Activated CD4-positive, alpha-beta memory T cell treated with anti-CD3 and anti-CD28 coated beads, Interleukin-2, amount 10 ng/mL, durations not matched to agents 7 days and 5 days (primary cell): ENCODE results near the gene CDADC1. TPM values are rescaled to one million over a fixed set of nuclear protein-coding genes. Genes with fewer than 3 reads are reported as not detected.
"Not testable (repeated sequence)": the region's sequence is repeated elsewhere in the genome, so short reads cannot be mapped to it uniquely, and the experiment has no call there.

Experiments
- CTCF ChIA-PET: fragments of 350-600 bp; sonication (Branson Sonifier 250); formaldehyde crosslinking; loops from one replicate; lab custom pipeline; 2021; ENCODE audit warnings: antibody characterized with exemption, inconsistent platforms; lab: Charles Lee
- POLR2A ChIA-PET: fragments of 350-600 bp; sonication (Branson Sonifier 250); formaldehyde crosslinking; loops from one replicate; lab custom pipeline; 2021; ENCODE audit warnings: antibody characterized with exemption; lab: Charles Lee
- DNase-seq: peaks from one replicate; pipeline ENCODE4 v3.0.0-alpha.2; 2020
- H3K27ac Mint-ChIP-seq: one replicate; pipeline ENCODE4 v1.8.0; 2021; ENCODE audit warnings: mild to moderate bottlenecking, mixed read lengths
- H3K27me3 Mint-ChIP-seq: one replicate; pipeline ENCODE4 v1.8.0; 2021; ENCODE audit warnings: mixed read lengths
- H3K36me3 Mint-ChIP-seq: one replicate; pipeline ENCODE4 v1.8.0; 2021; ENCODE audit warnings: low read depth, mixed read lengths
- H3K4me1 Mint-ChIP-seq: one replicate; pipeline ENCODE4 v1.8.0; 2021; ENCODE audit warnings: mixed read lengths
- H3K4me3 Mint-ChIP-seq: one replicate; pipeline ENCODE4 v1.8.0; 2021; ENCODE audit warnings: mild to moderate bottlenecking, mixed read lengths
- H3K9me3 Mint-ChIP-seq: one replicate; pipeline ENCODE4 v1.8.0; 2021; ENCODE audit warnings: mixed read lengths
- total RNA-seq, 2 experiments: library from RNA; stranded (reverse); gene quantifications; one replicate each; pipeline ENCODE4 v1.2.3, GENCODE V29; 2021

The CDADC1 gene
- total RNA-seq, 2 experiments from 2014 or later, result 12.8 to 16.7 TPM

- Mint-ChIP-seq H3K36me3 (no peaks in the 10 kb centered on the region), H3K4me1 (peaks cover 9% of the 10 kb centered on the region), H3K27me3 (no peaks in the 10 kb centered on the region), H3K27ac (no peak overlapping the region), H3K4me3 (no peak overlapping the region), H3K9me3 (no peaks in the 10 kb centered on the region)
- POLR2A ChIA-PET, result no interaction called here
- CTCF ChIA-PET, result interaction anchor here (1.0 kb wide), 1 partner anchor 9 kb away, joined by 3 read pairs; no protein-coding TSS in a partner anchor
- DNase-seq, result no peak
Measured at GRCh38 chr13:49310251-49310650, 62.5 kb downstream of the CDADC1 start.

GRCh38 chr13:49311816-49312215 is 64.1 kb downstream of the CDADC1 start:
- no peak overlapping the region for H3K27ac Mint-ChIP-seq
- peaks cover 13% of the 10 kb centered on the region for H3K4me1 Mint-ChIP-seq
- CTCF ChIA-PET, result interaction anchor here (2.9 kb wide), 1 partner anchor 295 kb away, joined by 7 read pairs; no protein-coding TSS in a partner anchor
- no peaks in the 10 kb centered on the region for H3K36me3 Mint-ChIP-seq
- H3K9me3 Mint-ChIP-seq, result no peaks in the 10 kb centered on the region
- no peak overlapping the region for H3K4me3 Mint-ChIP-seq
- no peak for DNase-seq
- POLR2A ChIA-PET, result no interaction called here
- no peaks in the 10 kb centered on the region for H3K27me3 Mint-ChIP-seq

- H3K9me3 Mint-ChIP-seq, result no peaks in the 10 kb centered on the region
- DNase-seq, result no peak
- CTCF ChIA-PET, result interaction anchor here (1.5 kb wide), 1 partner anchor 14 kb away, joined by 3 read pairs; no protein-coding TSS in a partner anchor
- peaks cover 13% of the 10 kb centered on the region for H3K4me1 Mint-ChIP-seq
- no peak overlapping the region for H3K4me3 Mint-ChIP-seq
- no peak overlapping the region for H3K27ac Mint-ChIP-seq
- POLR2A ChIA-PET, result no interaction called here
- no peaks in the 10 kb centered on the region for H3K36me3 Mint-ChIP-seq
- no peaks in the 10 kb centered on the region for H3K27me3 Mint-ChIP-seq
Measured at GRCh38 chr13:49314344-49314882, 66.7 kb downstream of the CDADC1 start.

- Mint-ChIP-seq H3K4me3 (no peak overlapping the region), H3K27ac (no peak overlapping the region), H3K27me3 (no peaks in the 10 kb centered on the region), H3K9me3 (no peaks in the 10 kb centered on the region), H3K36me3 (no peaks in the 10 kb centered on the region), H3K4me1 (peaks cover 13% of the 10 kb centered on the region)
- ChIA-PET CTCF (no interaction called here), POLR2A (no interaction called here)
- DNase-seq, result no peak
Measured at GRCh38 chr13:49315036-49315565, 67.4 kb downstream of the CDADC1 start.

GRCh38 chr13:49315756-49316482 is 68.2 kb downstream of the CDADC1 start:
- H3K4me3 Mint-ChIP-seq, result no peak overlapping the region
- peaks cover 18% of the 10 kb centered on the region for H3K4me1 Mint-ChIP-seq
- H3K9me3 Mint-ChIP-seq, result no peaks in the 10 kb centered on the region
- H3K27me3 Mint-ChIP-seq, result no peaks in the 10 kb centered on the region
- POLR2A ChIA-PET, result no interaction called here
- CTCF ChIA-PET, result no interaction called here
- no peak for DNase-seq
- H3K27ac Mint-ChIP-seq, result no peak overlapping the region
- no peaks in the 10 kb centered on the region for H3K36me3 Mint-ChIP-seq

- DNase-seq, result no peak
- H3K27me3 Mint-ChIP-seq, result no peaks in the 10 kb centered on the region
Measured at GRCh38 chr13:49319551-49319950, 71.8 kb downstream of the CDADC1 start.

GRCh38 chr13:49319951-49320350 is 72.2 kb downstream of the CDADC1 start:
- CTCF ChIA-PET, result no interaction called here
- DNase-seq, result no peak

More at GRCh38 chr13:49319551-49319950, 71.8 kb downstream of the CDADC1 start:
- Mint-ChIP-seq H3K4me3 (no peak overlapping the region), H3K27ac (no peak overlapping the region), H3K9me3 (no peaks in the 10 kb centered on the region), H3K36me3 (no peaks in the 10 kb centered on the region), H3K4me1 (peaks cover 12% of the 10 kb centered on the region)
- ChIA-PET CTCF (no interaction called here), POLR2A (no interaction called here)

GRCh38 chr13:49320975-49321374 is 73.2 kb downstream of the CDADC1 start:
- no peaks in the 10 kb centered on the region for H3K27me3 Mint-ChIP-seq
- POLR2A ChIA-PET, result no interaction called here
- H3K36me3 Mint-ChIP-seq, result no peaks in the 10 kb centered on the region
- no peak overlapping the region for H3K4me3 Mint-ChIP-seq
- CTCF ChIA-PET, result interaction anchor here (1.3 kb wide), 1 partner anchor 10 kb away, joined by 5 read pairs; no protein-coding TSS in a partner anchor
- DNase-seq, result no peak
- H3K27ac Mint-ChIP-seq, result no peak overlapping the region
- H3K9me3 Mint-ChIP-seq, result no peaks in the 10 kb centered on the region
- H3K4me1 Mint-ChIP-seq, result peaks cover 11% of the 10 kb centered on the region

More at GRCh38 chr13:49319951-49320350, 72.2 kb downstream of the CDADC1 start:
- POLR2A ChIA-PET, result no interaction called here
- no peaks in the 10 kb centered on the region for H3K27me3 Mint-ChIP-seq
- peaks cover 12% of the 10 kb centered on the region for H3K4me1 Mint-ChIP-seq
- no peaks in the 10 kb centered on the region for H3K9me3 Mint-ChIP-seq
- H3K36me3 Mint-ChIP-seq, result no peaks in the 10 kb centered on the region
- H3K27ac Mint-ChIP-seq, result no peak overlapping the region
- no peak overlapping the region for H3K4me3 Mint-ChIP-seq

- ChIA-PET POLR2A (no interaction called here), CTCF (no interaction called here)
- no peak for DNase-seq
Measured at GRCh38 chr13:49322702-49323101, 75.0 kb downstream of the CDADC1 start.

GRCh38 chr13:49323344-49323743 is 75.6 kb downstream of the CDADC1 start:
- CTCF ChIA-PET, result no interaction called here
- no peak for DNase-seq
- H3K4me3 Mint-ChIP-seq, result no peak overlapping the region
- POLR2A ChIA-PET, result no interaction called here
- no peaks in the 10 kb centered on the region for H3K27me3 Mint-ChIP-seq
- peaks cover 8% of the 10 kb centered on the region for H3K4me1 Mint-ChIP-seq
- no peak overlapping the region for H3K27ac Mint-ChIP-seq
- no peaks in the 10 kb centered on the region for H3K9me3 Mint-ChIP-seq
- no peaks in the 10 kb centered on the region for H3K36me3 Mint-ChIP-seq

More at GRCh38 chr13:49322702-49323101, 75.0 kb downstream of the CDADC1 start:
- H3K9me3 Mint-ChIP-seq, result no peaks in the 10 kb centered on the region
- peaks cover 8% of the 10 kb centered on the region for H3K4me1 Mint-ChIP-seq
- no peak overlapping the region for H3K4me3 Mint-ChIP-seq
- no peaks in the 10 kb centered on the region for H3K36me3 Mint-ChIP-seq
- no peak overlapping the region for H3K27ac Mint-ChIP-seq
- no peaks in the 10 kb centered on the region for H3K27me3 Mint-ChIP-seq

- no peak overlapping the region for H3K27ac Mint-ChIP-seq
- H3K4me3 Mint-ChIP-seq, result no peak overlapping the region
- H3K27me3 Mint-ChIP-seq, result no peaks in the 10 kb centered on the region
- DNase-seq, result no peak
- POLR2A ChIA-PET, result no interaction called here
- H3K36me3 Mint-ChIP-seq, result no peaks in the 10 kb centered on the region
- no peaks in the 10 kb centered on the region for H3K9me3 Mint-ChIP-seq
- CTCF ChIA-PET, result no interaction called here
- no peaks in the 10 kb centered on the region for H3K4me1 Mint-ChIP-seq
Measured at GRCh38 chr13:49326222-49326917, 78.6 kb downstream of the CDADC1 start.

- POLR2A ChIA-PET, result not testable (repeated sequence)
Measured at GRCh38 chr13:49327145-49327544, 79.4 kb downstream of the CDADC1 start.

More at GRCh38 chr13:49327145-49327544, 79.4 kb downstream of the CDADC1 start:
- H3K4me3 Mint-ChIP-seq, CTCF ChIA-PET, H3K4me1 Mint-ChIP-seq, H3K27ac Mint-ChIP-seq, H3K36me3 Mint-ChIP-seq, DNase-seq, H3K9me3 Mint-ChIP-seq, H3K27me3 Mint-ChIP-seq: not testable (repeated sequence)
